Vagina (tissue), 2 donors: ENCODE results near the gene MMP7. TPM values are rescaled to one million over a fixed set of nuclear protein-coding genes. Genes with fewer than 3 reads are reported as not detected.

Source experiments
- DNase-seq, 2 donors: peaks; one replicate each; pipeline ENCODE4 v3.0.0-alpha.2; 2017; ENCODE audit errors: extremely low spot score in 2 of 2
- H3K27ac ChIP-seq: fragments of 200-600 bp; sonication (generic); one replicate; pipeline ENCODE4 v1.5.1; 2019
- H3K27me3 ChIP-seq: fragments of 200-600 bp; sonication (generic); one replicate; pipeline ENCODE4 v1.5.1; 2019
- H3K36me3 ChIP-seq, 2 donors: fragments of 200-600 bp; sonication (generic); one replicate each; pipeline ENCODE4 v1.5.1; 2017 to 2019
- H3K4me1 ChIP-seq: fragments of 200-600 bp; sonication (generic); one replicate; pipeline ENCODE4 v1.5.1; 2019
- H3K4me3 ChIP-seq, 2 donors: fragments of 200-600 bp; sonication (generic); 1 replicate in 1 of 2; 2 replicates in 1 of 2; pipeline ENCODE4 v1.5.1; 2016 to 2019
- H3K9me3 ChIP-seq: fragments of 200-600 bp; sonication (generic); one replicate; pipeline ENCODE4 v1.5.1; 2019
- CTCF ChIP-seq, 3 experiments: fragments of 450-650 bp in 2 of 3; fragments of 200-600 bp in 1 of 3; sonication (generic) in 1 of 3; IDR thresholded peaks; one replicate each; pipeline ENCODE4 v1.5.1; 2017 to 2019; ENCODE audit warnings: antibody characterized with exemption in 3 of 3, mild to moderate bottlenecking in 2 of 3, moderate library complexity in 2 of 3
- POLR2A ChIP-seq, 2 donors: fragments of 450-650 bp; IDR thresholded peaks; one replicate each; pipeline ENCODE4 v1.6.1; 2017; ENCODE audit warnings: antibody characterized with exemption in 2 of 2, mild to moderate bottlenecking in 2 of 2, moderate library complexity in 2 of 2
- POLR2AphosphoS5 ChIP-seq, 2 donors: sonication (generic); formaldehyde crosslinking; IDR thresholded peaks; one replicate each; pipeline ENCODE4 v1.9.0; 2017; ENCODE audit warnings: antibody characterized with exemption in 2 of 2, mild to moderate bottlenecking in 2 of 2, low read depth in 1 of 2; ENCODE audit not compliant: insufficient read depth in 1 of 2
- intact Hi-C: fragments of 100-400 bp; cut with DNase I; formaldehyde crosslinking; loops from one replicate; pipeline ENCODE4 v1.15.1; 2023
- total RNA-seq: library from RNA; depleted of rRNA; stranded (reverse); fragments of >200 nt; gene quantifications from one replicate; pipeline ENCODE4 v1.2.3, GENCODE V29; 2016

Gene MMP7
- total RNA-seq: 6.9 TPM

GRCh38 chr11:102530558-102530957, at the start of gene MMP7:
TSS of gene MMP7 (minus strand) at chr11:102530747. CDS start at chr11:102530700, 47 bp downstream.
- intact Hi-C loops: no loop called here
- no peaks in the 10 kb centered on the region for H3K36me3 ChIP-seq
- no peak within 1 kb of the TSS for H3K27ac ChIP-seq
- H3K9me3 ChIP-seq: no peaks in the 10 kb centered on the region
- H3K4me3 ChIP-seq: no peak within 1 kb of the TSS
- H3K27me3 ChIP-seq: no peaks in the 10 kb centered on the region
- no peaks in the 10 kb centered on the region for H3K4me1 ChIP-seq
- no peak for TF ChIP-seq POLR2AphosphoS5 (IDR thresholded peaks at IDR 0.05; ENCODE audit: insufficient read depth in 1 of 2, low read depth in 1 of 2)
- TF ChIP-seq POLR2A (IDR thresholded peaks at IDR 0.05): no peak
- no peak for TF ChIP-seq CTCF (IDR thresholded peaks at IDR 0.05)
- DNase-seq: no peak

GRCh38 chr11:102577723-102578122, 47.2 kb upstream of the MMP7 start:
- no peak for DNase-seq
- Histone ChIP-seq H3K27ac (no peak overlapping the region), H3K36me3 (no peaks in the 10 kb centered on the region), H3K4me1 (no peaks in the 10 kb centered on the region), H3K4me3 (no peak overlapping the region), H3K9me3 (no peaks in the 10 kb centered on the region), H3K27me3 (no peaks in the 10 kb centered on the region)
- TF ChIP-seq POLR2AphosphoS5 (IDR thresholded peaks at IDR 0.05; ENCODE audit: insufficient read depth in 1 of 2, low read depth in 1 of 2) (no peak), CTCF (IDR thresholded peaks at IDR 0.05) (no peak), POLR2A (IDR thresholded peaks at IDR 0.05) (no peak)
- intact Hi-C loops: no loop called here

- intact Hi-C loops: no loop called here
- H3K4me3 ChIP-seq: no peak overlapping the region
- no peaks in the 10 kb centered on the region for H3K9me3 ChIP-seq
- H3K27ac ChIP-seq: no peak overlapping the region
- no peak for TF ChIP-seq POLR2A (IDR thresholded peaks at IDR 0.05)
- no peak for TF ChIP-seq CTCF (IDR thresholded peaks at IDR 0.05)
- TF ChIP-seq POLR2AphosphoS5 (IDR thresholded peaks at IDR 0.05; ENCODE audit: insufficient read depth in 1 of 2, low read depth in 1 of 2): no peak
- no peaks in the 10 kb centered on the region for H3K36me3 ChIP-seq
- DNase-seq: no peak
- H3K27me3 ChIP-seq: no peaks in the 10 kb centered on the region
- no peaks in the 10 kb centered on the region for H3K4me1 ChIP-seq
Measured at GRCh38 chr11:102577182-102577581, 46.6 kb upstream of the MMP7 start.

GRCh38 chr11:102576350-102576749, 45.8 kb upstream of the MMP7 start:
- H3K9me3 ChIP-seq: no peaks in the 10 kb centered on the region
- no peak for DNase-seq
- no peaks in the 10 kb centered on the region for H3K4me1 ChIP-seq
- no peaks in the 10 kb centered on the region for H3K36me3 ChIP-seq
- H3K27me3 ChIP-seq: no peaks in the 10 kb centered on the region
- TF ChIP-seq POLR2AphosphoS5 (IDR thresholded peaks at IDR 0.05; ENCODE audit: insufficient read depth in 1 of 2, low read depth in 1 of 2): no peak
- no peak for TF ChIP-seq CTCF (IDR thresholded peaks at IDR 0.05)
- no peak for TF ChIP-seq POLR2A (IDR thresholded peaks at IDR 0.05)
- no peak overlapping the region for H3K4me3 ChIP-seq
- intact Hi-C loops: no loop called here
- no peak overlapping the region for H3K27ac ChIP-seq

GRCh38 chr11:102575012-102575411, 44.5 kb upstream of the MMP7 start:
- no peaks in the 10 kb centered on the region for H3K9me3 ChIP-seq
- intact Hi-C loops: no loop called here
- TF ChIP-seq POLR2A (IDR thresholded peaks at IDR 0.05): no peak
- no peak for TF ChIP-seq CTCF (IDR thresholded peaks at IDR 0.05)
- TF ChIP-seq POLR2AphosphoS5 (IDR thresholded peaks at IDR 0.05; ENCODE audit: insufficient read depth in 1 of 2, low read depth in 1 of 2): no peak

More at GRCh38 chr11:102575012-102575411, 44.5 kb upstream of the MMP7 start:
- Histone ChIP-seq H3K4me3 (no peak overlapping the region), H3K36me3 (no peaks in the 10 kb centered on the region), H3K27ac (no peak overlapping the region), H3K4me1 (no peaks in the 10 kb centered on the region), H3K27me3 (no peaks in the 10 kb centered on the region)
- no peak for DNase-seq
